Erythroblast (primary cell): ENCODE measurements around the gene CANX.

Experiments used
- GATA1 ChIP-seq: IDR thresholded peaks from 2 replicates; pipeline ENCODE4 v1.6.1; 2011; ENCODE audit warnings: low read depth, mild to moderate bottlenecking, control low read depth, low read length, moderate library complexity
- POLR2A ChIP-seq: IDR thresholded peaks from 2 replicates; pipeline ENCODE4 v1.6.1; 2011; ENCODE audit warnings: mild to moderate bottlenecking, low read length

- TF ChIP-seq POLR2A (no peak), GATA1 (no peak)
Observed at GRCh38 chr5:179769271-179769670, 70.5 kb downstream of the CANX start.
